PC-3 (cell line): ENCODE measurements around the gene DBH.
"Not testable (repeated sequence)": the region's sequence is repeated elsewhere in the genome, so short reads cannot be mapped to it uniquely, and the experiment has no call there.

Source experiments
- EZH2 ChIP-seq: fragments of 300-600 bp; sonication (generic); IDR thresholded peaks from one replicate; pipeline ENCODE4 v1.6.1; 2017; ENCODE audit warnings: antibody characterized with exemption, mild to moderate bottlenecking, low read length; ENCODE audit not compliant: unreplicated experiment
- TF ChIP-seq, protein P1 (sequence below): fragments of 300-600 bp; sonication (generic); conservative IDR thresholded peaks from 2 replicates; pipeline ENCODE4 v1.5.1; 2017; ENCODE audit warnings: antibody characterized with exemption, low read depth, mild to moderate bottlenecking, low read length

DNA sequence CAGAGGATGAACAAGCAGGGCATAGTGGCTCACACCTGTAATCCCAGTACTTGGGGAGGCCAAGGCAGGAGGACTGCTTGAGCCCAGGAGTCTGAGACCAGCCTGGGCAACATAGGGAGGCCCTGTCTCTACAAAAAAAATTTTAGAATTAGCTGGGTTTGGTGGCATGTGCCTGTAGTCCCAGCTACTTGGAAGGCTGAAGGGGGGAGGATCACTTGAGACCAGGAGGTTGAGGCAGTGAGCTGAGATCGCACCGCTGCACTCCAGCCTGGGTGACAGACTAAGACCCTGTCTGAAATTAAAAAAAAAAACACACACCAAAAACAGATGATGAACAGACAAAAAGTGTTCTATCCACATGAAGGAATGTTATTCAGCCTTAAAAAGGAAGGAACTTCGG lies 39.6 kb downstream of the DBH start:
- TF ChIP-seq, protein P1, sequence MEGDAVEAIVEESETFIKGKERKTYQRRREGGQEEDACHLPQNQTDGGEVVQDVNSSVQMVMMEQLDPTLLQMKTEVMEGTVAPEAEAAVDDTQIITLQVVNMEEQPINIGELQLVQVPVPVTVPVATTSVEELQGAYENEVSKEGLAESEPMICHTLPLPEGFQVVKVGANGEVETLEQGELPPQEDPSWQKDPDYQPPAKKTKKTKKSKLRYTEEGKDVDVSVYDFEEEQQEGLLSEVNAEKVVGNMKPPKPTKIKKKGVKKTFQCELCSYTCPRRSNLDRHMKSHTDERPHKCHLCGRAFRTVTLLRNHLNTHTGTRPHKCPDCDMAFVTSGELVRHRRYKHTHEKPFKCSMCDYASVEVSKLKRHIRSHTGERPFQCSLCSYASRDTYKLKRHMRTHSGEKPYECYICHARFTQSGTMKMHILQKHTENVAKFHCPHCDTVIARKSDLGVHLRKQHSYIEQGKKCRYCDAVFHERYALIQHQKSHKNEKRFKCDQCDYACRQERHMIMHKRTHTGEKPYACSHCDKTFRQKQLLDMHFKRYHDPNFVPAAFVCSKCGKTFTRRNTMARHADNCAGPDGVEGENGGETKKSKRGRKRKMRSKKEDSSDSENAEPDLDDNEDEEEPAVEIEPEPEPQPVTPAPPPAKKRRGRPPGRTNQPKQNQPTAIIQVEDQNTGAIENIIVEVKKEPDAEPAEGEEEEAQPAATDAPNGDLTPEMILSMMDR: not testable (repeated sequence)
- not testable (repeated sequence) for TF ChIP-seq EZH2
